GM12878 (cell line): ENCODE results near the gene C1QL4. TPM values are rescaled to one million over a fixed set of nuclear protein-coding genes. Genes with fewer than 3 reads are reported as not detected.

ENCODE experiments used
- BACH1 ChIP-seq: fragments of 450-650 bp; IDR thresholded peaks from 2 replicates; pipeline ENCODE4 v1.6.1; 2017; ENCODE audit warnings: mild to moderate bottlenecking, borderline replicate concordance
- CTCF ChIP-seq, 3 experiments: IDR thresholded peaks in 2 of 3; conservative IDR thresholded peaks in 1 of 3; 2 replicates each; pipeline ENCODE4 v1.5.1; 2011; ENCODE audit warnings: low read depth in 3 of 3, low read length in 3 of 3, mild to moderate bottlenecking in 3 of 3, control low read depth in 2 of 3, moderate library complexity in 2 of 3, inconsistent platforms in 1 of 3, mixed read lengths in 1 of 3; ENCODE audit not compliant: control insufficient read depth in 2 of 3, insufficient read depth in 1 of 3; ENCODE audit errors: extremely low read depth in 1 of 3
- RAD21 ChIP-seq: IDR thresholded peaks from 2 replicates; pipeline ENCODE4 v1.6.1; 2011; ENCODE audit warnings: mild to moderate bottlenecking, low read depth, low read length, moderate library complexity; ENCODE audit not compliant: insufficient read depth
- SUPT20H ChIP-seq: IDR thresholded peaks from 2 replicates; pipeline ENCODE4 v1.6.1; 2011; ENCODE audit warnings: low read depth, mild to moderate bottlenecking, low read length, moderate library complexity, borderline replicate concordance; ENCODE audit not compliant: control insufficient read depth
- ZBTB40 ChIP-seq: fragments of 450-650 bp; IDR thresholded peaks from 2 replicates; pipeline ENCODE4 v1.6.1; 2016; ENCODE audit warnings: mild to moderate bottlenecking, moderate library complexity, borderline replicate concordance
- polyA plus RNA-seq, 11 experiments: library from polyadenylated mRNA; depleted of rRNA in 4 of 11; unstranded in 6 of 11; stranded (reverse) in 5 of 11; fragments of >200 nt; fragmentation: Nextera tagmentation in 4 of 11; fragmentation: Illumina TruSeq in 1 of 11; extraction: Ambion mirVana in 4 of 11; extraction: Trizol in 1 of 11; gene quantifications; 1 replicate in 1 of 11; 2 replicates in 10 of 11; pipeline versions ENCODE4 v1.2.1 to v1.2.3, GENCODE V29; 2011 to 2016; ENCODE audit warnings: inconsistent platforms in 2 of 11, missing spikeins in 2 of 11, low read depth in 1 of 11
- total RNA-seq, 4 experiments: library from RNA; depleted of rRNA in 3 of 4; stranded (reverse); fragments of >200 nt in 3 of 4; fragmentation: Illumina TruSeq in 1 of 4; extraction: Trizol in 1 of 4; gene quantifications; 2 replicates each; pipeline versions ENCODE4 v1.2.1 to v1.2.3, GENCODE V29; 2013 to 2021

Gene C1QL4
- total and polyA plus RNA-seq, 10 of the 15 experiments (the other 5 are each of a cell fraction or from before 2014, with no cell fraction given): 0.05 TPM; not detected in 9

DNA sequence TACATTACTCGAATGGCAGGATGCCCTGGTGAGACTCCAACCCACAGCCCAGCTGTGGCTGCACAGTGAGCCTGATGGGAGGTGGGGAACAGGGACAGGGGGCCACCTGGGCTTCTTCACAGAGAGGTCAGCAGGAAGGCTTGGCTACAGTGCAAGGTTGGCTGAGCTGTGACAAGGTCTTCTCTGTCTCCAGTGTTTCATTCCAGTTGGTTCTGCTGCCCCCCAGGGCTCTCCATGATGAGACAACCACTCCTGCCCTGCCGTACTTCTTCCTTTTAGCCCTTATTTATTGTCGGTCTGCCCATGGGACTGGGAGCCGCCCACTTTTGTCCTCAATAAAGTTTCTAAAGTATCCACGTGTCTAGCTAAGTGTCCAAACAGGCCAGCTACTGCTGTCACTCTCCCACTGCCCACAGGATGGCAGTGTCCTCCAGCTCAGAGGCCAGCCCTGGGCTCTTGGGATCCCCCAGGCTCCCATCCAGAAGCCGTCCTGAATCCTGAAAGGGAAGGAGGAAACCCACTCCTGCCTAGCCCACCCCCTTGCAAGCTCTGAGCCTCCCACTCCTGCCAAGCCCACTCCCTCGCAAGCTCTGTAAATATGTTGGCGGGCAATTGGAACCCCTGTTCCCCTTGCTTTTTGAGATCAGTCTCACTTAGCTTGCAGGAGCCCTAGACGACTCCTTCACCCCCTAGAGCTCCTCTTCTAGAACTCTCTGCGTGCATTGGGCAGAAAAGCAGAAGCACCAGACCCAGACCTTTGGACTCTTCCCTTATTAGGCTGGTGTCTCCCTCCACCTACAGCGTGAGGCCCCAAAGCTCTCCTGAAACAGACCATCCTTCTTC lies 5.4 kb downstream of the C1QL4 start (continued):
- peak; percentile 31; the same call in 1 of the 2 replicates for TF ChIP-seq ZBTB40
- no peak for TF ChIP-seq SUPT20H
- TF ChIP-seq BACH1: no peak
- TF ChIP-seq CTCF (IDR thresholded peaks at IDR 0.05 in 2 of 3, conservative IDR thresholded peaks at IDR 0.05 in 1 of 3; ENCODE audit: control insufficient read depth in 2 of 3, extremely low read depth in 1 of 3, insufficient read depth in 1 of 3, low read depth in 3 of 3, low read length in 3 of 3): peak; percentile 55 to 68 (median 59)
- peak; percentile 58 for TF ChIP-seq RAD21
